Purkinje cell (primary cell): ENCODE results near the gene BMP15. TPM values are rescaled to one million over a fixed set of nuclear protein-coding genes. Genes with fewer than 3 reads are reported as not detected.

Experiments
- polyA plus RNA-seq: library from polyadenylated mRNA; unstranded; fragments of >200 nt; fragmentation: Nextera tagmentation; gene quantifications from 2 replicates; pipeline ENCODE4 v1.2.1, GENCODE V29; 2014

BMP15 gene
- polyA plus RNA-seq: not detected in 2 replicates

GRCh38 chrX:50910685-50911176 lies at the start of gene BMP15:
Gene BMP15 (plus strand): TSS chrX:50910735. CDS start chrX:50910784, 49 bp downstream.

Other genes with a start within 250 kb of the BMP15 start
- gene SHROOM4, start 96.5 kb upstream of the BMP15 start, polyA plus RNA-seq: 0.07 TPM in 1 of 2 replicates, not detected in the other